Measurements from ENCODE around the gene USP13. TPM values are rescaled to one million over a fixed set of nuclear protein-coding genes. Genes with fewer than 3 reads are reported as not detected.

Gene USP13
- total RNA-seq, 2 experiments from 2014 or later, result 9.4 to 9.6 TPM

DNA sequence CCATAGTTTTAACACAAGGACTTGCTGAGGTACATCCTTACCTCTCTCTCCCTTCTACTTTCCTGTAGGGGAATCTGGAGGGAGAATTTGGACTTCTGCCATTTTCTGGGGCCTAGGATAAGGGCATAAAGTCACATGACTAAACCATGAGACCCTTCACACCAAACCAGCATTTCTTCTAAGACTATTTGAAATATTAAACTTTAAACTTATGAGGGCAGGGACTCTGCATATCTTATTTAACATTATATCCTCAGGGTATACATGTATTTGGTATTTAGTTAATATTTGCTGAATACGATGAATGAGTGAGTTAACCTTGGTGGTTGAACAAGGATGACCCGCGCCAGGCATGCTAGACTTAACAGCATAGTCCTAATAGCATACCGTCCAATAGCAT is 63.4 kb downstream of the USP13 start:
- no peaks in the 10 kb centered on the region for H3K27me3 Mint-ChIP-seq
- DNase-seq, result no peak
- H3K4me1 Mint-ChIP-seq, result no peaks in the 10 kb centered on the region
- ChIA-PET CTCF (no interaction called here), POLR2A (no interaction called here)
- no peaks in the 10 kb centered on the region for H3K9me3 Mint-ChIP-seq
- H3K36me3 Mint-ChIP-seq (ENCODE audit: low read depth), result peaks cover 2% of the 10 kb centered on the region
- H3K27ac Mint-ChIP-seq, result no peak overlapping the region
- H3K4me3 Mint-ChIP-seq, result no peak overlapping the region

DNA sequence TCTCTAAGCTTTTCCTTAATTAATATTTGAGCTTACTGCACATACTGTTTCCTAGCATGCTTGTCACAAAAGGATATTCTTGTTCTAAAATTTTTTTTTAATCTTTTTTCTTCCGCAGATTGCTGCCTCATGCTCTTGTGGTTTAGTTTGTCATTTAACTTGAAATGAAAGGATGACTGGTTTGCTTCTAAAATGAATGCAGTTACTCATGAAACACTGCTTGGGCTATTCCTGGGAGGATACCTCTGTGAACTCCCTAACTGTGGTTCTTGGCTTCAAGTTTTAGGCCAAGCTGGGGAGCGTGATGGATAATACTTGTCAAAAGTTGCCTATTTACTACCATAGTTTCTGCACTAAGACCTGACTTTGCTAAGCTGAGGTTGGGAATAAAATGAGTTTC is 64.0 kb downstream of the USP13 start:
- no peaks in the 10 kb centered on the region for H3K9me3 Mint-ChIP-seq
- no peak for DNase-seq
- no peak overlapping the region for H3K27ac Mint-ChIP-seq
- H3K4me1 Mint-ChIP-seq, result no peaks in the 10 kb centered on the region
- no peak overlapping the region for H3K4me3 Mint-ChIP-seq
- H3K36me3 Mint-ChIP-seq (ENCODE audit: low read depth), result peaks cover 6% of the 10 kb centered on the region
- POLR2A ChIA-PET, result no interaction called here
- no peaks in the 10 kb centered on the region for H3K27me3 Mint-ChIP-seq
- CTCF ChIA-PET, result no interaction called here

DNA sequence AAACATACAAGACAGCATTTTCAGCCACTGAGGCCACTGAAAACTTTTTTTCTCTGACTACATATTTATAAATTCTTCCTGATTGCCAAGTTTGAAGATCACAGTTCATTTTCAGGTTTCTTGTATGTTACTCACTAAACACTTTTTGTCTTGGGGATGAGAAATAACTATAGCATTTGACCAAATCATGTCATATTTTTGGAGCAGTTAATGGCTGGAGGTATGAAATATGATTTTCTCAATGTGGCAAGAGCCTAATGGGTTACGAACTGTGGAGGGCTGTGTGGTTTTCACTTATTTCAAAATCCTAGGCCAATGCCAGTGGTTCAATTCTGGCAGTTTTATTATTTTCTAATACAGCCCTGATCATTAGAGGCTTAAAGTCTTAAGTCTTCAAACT is 64.4 kb downstream of the USP13 start:
- POLR2A ChIA-PET, result no interaction called here
- CTCF ChIA-PET, result no interaction called here
- H3K4me3 Mint-ChIP-seq, result no peak overlapping the region
- H3K27ac Mint-ChIP-seq, result no peak overlapping the region
- H3K36me3 Mint-ChIP-seq (ENCODE audit: low read depth), result peaks cover 6% of the 10 kb centered on the region
- no peaks in the 10 kb centered on the region for H3K9me3 Mint-ChIP-seq
- H3K27me3 Mint-ChIP-seq, result no peaks in the 10 kb centered on the region
- H3K4me1 Mint-ChIP-seq, result no peaks in the 10 kb centered on the region
- no peak for DNase-seq

DNA sequence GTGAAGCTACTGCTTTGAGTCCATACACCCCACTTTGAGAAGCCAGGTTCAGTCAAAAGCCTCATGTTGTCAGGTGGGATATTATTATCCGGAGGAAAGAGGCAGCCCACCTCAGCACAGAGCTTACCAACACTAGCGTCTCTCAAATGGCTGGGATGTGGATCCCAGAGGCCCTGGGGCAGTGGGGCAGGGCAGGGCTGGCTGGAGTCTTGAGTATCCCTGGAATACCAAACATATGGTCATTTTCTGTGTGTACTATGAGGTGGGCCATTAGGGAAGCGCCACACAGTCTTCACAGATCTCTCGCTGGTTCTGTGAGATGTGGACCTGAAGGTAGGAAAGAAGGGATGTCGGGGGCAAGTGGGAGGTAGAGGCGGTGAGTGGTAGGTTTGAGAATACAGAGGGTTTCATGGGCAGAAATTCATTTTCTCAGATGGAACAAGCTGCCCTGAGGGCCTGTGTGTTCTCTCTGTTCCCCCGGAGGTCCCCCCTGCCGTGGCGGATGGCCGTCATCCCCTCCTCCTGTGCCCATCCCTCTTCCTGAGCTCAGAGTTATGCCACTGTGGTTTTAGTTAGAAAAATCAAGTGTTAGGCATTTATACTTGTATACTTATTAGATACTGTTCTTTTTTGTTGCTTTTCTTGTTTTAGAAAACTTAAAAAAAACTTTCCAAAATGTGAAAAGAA is 66.4 kb downstream of the USP13 start:
- Mint-ChIP-seq H3K4me1 (no peaks in the 10 kb centered on the region), H3K27ac (no peak overlapping the region), H3K27me3 (no peaks in the 10 kb centered on the region), H3K36me3 (ENCODE audit: low read depth) (peaks cover 10% of the 10 kb centered on the region), H3K9me3 (no peaks in the 10 kb centered on the region), H3K4me3 (no peak overlapping the region)
- no peak for DNase-seq
- ChIA-PET POLR2A (no interaction called here), CTCF (interaction anchor here (1.8 kb wide), 1 partner anchor 70 kb away, joined by 7 read pairs; no protein-coding TSS in a partner anchor)

DNA sequence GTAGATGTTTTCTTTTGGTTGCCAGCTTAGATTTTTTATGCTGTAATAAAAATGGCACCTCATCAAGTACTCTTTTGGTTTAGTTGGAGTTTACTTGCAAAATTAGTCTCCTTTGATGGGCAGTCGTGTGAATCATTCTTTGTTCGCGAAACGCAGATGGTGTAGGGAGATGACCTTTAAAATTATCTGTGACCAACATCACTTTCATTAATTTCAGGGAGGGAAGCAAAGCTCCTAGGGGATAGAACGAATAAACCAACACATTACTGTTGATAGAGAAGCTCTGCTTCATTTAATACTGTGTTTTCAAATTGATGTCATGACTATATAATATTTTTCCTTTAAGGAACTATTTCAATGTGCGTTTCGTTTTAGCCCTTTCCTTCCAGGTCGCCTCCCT is 67.4 kb downstream of the USP13 start:
- ChIA-PET POLR2A (no interaction called here), CTCF (no interaction called here)
- H3K27me3 Mint-ChIP-seq, result no peaks in the 10 kb centered on the region

DNA sequence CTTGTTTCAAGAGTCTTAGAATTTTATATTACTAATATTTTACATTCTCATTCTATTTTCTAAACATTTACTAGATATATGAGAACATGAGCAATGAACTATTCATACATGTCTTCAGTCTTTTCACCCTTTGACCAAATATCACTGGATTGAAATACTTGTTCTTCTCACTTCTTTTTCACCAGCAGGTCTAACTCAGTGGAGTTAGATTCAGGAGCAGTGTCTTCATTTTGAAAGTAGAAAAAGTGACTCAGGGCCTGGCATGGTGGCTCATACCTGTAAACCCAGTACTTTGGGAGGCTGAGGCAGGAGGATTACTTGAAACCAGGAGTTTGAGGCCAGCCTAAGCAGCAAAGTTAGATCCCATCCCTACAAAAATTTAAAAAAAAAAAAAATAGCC is 70.8 kb downstream of the USP13 start:
- DNase-seq, result no peak
- POLR2A ChIA-PET, result no interaction called here

More for the DNA sequence above, 67.4 kb downstream of the USP13 start:
- Mint-ChIP-seq H3K4me3 (no peak overlapping the region), H3K9me3 (no peaks in the 10 kb centered on the region), H3K27ac (no peak overlapping the region), H3K36me3 (ENCODE audit: low read depth) (peaks cover 12% of the 10 kb centered on the region), H3K4me1 (no peaks in the 10 kb centered on the region)
- no peak for DNase-seq

DNA sequence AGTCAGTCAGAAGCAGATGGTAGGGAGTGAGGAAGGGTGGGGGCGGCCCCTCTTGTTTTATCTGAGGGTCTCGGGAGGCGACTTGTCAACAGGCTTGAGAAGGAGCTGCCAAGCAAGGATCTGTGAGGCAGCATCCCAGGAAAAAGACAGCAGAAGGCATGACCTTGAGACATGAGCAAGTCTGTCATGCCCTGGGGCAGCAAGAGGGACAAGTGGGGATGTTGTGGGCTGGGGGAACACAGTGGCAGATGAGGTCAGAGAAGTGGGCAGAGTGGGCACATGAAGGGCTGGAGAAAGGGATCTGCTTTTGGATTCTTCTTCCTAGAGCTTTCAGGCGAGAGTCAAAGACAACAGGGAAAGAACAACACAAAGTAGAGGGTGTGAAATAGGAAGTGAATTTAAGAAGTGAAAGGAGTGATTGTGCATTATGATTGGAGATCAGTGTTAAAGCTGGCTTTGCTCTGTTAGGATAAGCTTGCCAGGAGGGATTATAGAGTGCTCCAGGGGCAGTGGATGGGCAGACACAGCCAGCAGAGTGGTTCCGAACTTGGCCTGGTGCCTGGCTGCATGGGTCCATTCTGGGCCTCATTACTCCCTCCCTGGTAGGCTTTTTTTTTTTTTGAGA is 73.3 kb downstream of the USP13 start:
- no peaks in the 10 kb centered on the region for H3K27me3 Mint-ChIP-seq
- no peak for DNase-seq
- H3K9me3 Mint-ChIP-seq, result no peaks in the 10 kb centered on the region
- peaks cover 13% of the 10 kb centered on the region for H3K36me3 Mint-ChIP-seq (ENCODE audit: low read depth)
- ChIA-PET CTCF (interaction anchor here (0.7 kb wide), 1 partner anchor 1082 kb away, joined by 3 read pairs; no protein-coding TSS in a partner anchor), POLR2A (no interaction called here)
- no peaks in the 10 kb centered on the region for H3K4me1 Mint-ChIP-seq
- no peak overlapping the region for H3K27ac Mint-ChIP-seq
- H3K4me3 Mint-ChIP-seq, result no peak overlapping the region

More for the DNA sequence above, 70.8 kb downstream of the USP13 start:
- peaks cover 15% of the 10 kb centered on the region for H3K36me3 Mint-ChIP-seq (ENCODE audit: low read depth)
- H3K27ac Mint-ChIP-seq, result no peak overlapping the region
- no peaks in the 10 kb centered on the region for H3K9me3 Mint-ChIP-seq
- no peaks in the 10 kb centered on the region for H3K27me3 Mint-ChIP-seq
- CTCF ChIA-PET, result no interaction called here
- H3K4me3 Mint-ChIP-seq, result no peak overlapping the region
- no peaks in the 10 kb centered on the region for H3K4me1 Mint-ChIP-seq

DNA sequence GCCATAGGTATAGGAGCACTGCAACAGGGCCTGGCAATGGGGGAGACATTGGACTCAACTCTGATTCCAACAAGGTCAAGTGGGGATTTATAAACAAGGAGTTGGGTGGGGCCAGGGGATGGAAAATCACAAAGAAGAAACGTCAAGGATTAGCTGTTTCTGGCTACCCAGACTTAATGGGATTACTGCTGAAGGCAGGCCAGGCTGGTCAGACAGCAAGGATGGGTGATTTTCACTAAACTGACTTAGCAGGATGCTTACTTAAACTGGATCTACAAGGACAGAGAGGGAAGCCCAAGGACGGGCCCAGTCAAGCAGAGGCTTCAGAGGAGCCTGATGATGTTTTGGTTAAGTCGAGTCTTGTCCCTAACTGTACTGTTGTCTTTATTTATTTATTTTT is 76.2 kb downstream of the USP13 start:
- H3K4me3 Mint-ChIP-seq, result no peak overlapping the region
- no peak for DNase-seq
- H3K4me1 Mint-ChIP-seq, result no peaks in the 10 kb centered on the region
- POLR2A ChIA-PET, result no interaction called here
- H3K36me3 Mint-ChIP-seq (ENCODE audit: low read depth), result peaks cover 5% of the 10 kb centered on the region
- no peaks in the 10 kb centered on the region for H3K9me3 Mint-ChIP-seq
- CTCF ChIA-PET, result no interaction called here
- H3K27ac Mint-ChIP-seq, result no peak overlapping the region
- no peaks in the 10 kb centered on the region for H3K27me3 Mint-ChIP-seq

DNA sequence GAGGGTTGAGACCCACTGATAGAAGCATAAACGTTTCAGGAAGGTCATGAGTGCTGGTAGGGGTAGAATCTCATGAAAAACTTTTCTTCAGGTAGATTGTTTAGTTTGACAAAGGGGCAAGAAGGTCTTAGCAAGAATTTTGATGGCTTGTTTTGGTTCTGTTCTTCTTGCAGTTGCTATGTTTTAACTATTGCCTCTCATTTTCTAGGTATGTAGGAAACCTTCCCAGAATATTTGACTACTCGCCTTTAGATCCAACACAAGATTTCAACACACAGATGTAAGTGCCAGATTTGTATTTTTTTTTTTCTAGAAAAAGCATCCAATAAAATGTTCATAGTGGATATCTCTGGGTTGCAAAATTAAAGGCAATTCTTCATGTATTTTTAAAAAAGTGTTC is 77.1 kb downstream of the USP13 start:
- H3K4me3 Mint-ChIP-seq, result no peak overlapping the region
- H3K9me3 Mint-ChIP-seq, result no peaks in the 10 kb centered on the region
- POLR2A ChIA-PET, result no interaction called here
- H3K36me3 Mint-ChIP-seq (ENCODE audit: low read depth), result peaks cover 5% of the 10 kb centered on the region
- DNase-seq, result no peak
- H3K4me1 Mint-ChIP-seq, result no peaks in the 10 kb centered on the region
- no peaks in the 10 kb centered on the region for H3K27me3 Mint-ChIP-seq
- CTCF ChIA-PET, result no interaction called here
- H3K27ac Mint-ChIP-seq, result no peak overlapping the region

DNA sequence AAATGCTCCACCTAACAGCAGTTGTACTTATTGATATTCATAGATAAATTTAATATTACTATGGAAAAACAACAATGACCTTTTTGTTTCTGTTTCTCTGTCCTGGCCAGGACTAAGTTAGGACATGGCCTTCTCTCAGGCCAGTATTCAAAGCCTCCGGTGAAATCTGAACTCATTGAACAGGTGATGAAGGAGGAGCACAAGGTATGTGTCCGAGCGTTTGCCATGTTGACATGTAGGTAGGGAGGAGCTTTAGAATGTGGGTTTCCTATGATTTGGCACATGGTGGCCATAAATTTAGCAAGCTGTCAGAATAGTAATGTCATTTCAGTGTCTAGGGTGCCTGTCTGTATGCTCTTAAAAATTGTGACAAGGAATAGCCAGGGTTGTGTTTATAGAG is 77.7 kb downstream of the USP13 start:
- DNase-seq, result no peak
- ChIA-PET CTCF (no interaction called here), POLR2A (no interaction called here)
- no peaks in the 10 kb centered on the region for H3K27me3 Mint-ChIP-seq
- H3K4me1 Mint-ChIP-seq, result no peaks in the 10 kb centered on the region
- no peak overlapping the region for H3K4me3 Mint-ChIP-seq
- peaks cover 3% of the 10 kb centered on the region for H3K36me3 Mint-ChIP-seq (ENCODE audit: low read depth)
- no peak overlapping the region for H3K27ac Mint-ChIP-seq
- H3K9me3 Mint-ChIP-seq, result no peaks in the 10 kb centered on the region

DNA sequence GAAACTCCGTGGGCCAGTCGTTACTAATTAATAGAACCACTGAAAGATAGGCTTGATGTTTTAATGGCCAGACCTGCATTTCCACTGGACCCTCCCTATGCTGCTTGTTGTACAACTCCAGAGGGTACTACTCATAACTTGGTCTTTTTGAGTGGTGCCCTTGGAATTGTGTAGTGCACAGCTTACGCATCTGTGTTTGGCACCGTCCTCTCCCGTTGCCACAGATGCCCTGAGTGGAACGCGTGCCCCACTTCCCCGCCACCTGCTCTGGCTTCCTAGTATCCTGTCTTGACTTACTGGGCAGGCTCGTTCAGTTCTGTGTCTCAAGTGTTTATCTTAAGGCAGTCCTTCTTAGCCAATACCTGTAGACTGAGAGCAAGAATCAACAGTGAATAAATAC is 78.7 kb downstream of the USP13 start:
- DNase-seq, result no peak
- ChIA-PET CTCF (no interaction called here), POLR2A (no interaction called here)
- H3K9me3 Mint-ChIP-seq, result no peaks in the 10 kb centered on the region
- no peaks in the 10 kb centered on the region for H3K27me3 Mint-ChIP-seq
- H3K4me3 Mint-ChIP-seq, result no peak overlapping the region
- H3K36me3 Mint-ChIP-seq (ENCODE audit: low read depth), result peaks cover 2% of the 10 kb centered on the region
- H3K27ac Mint-ChIP-seq, result no peak overlapping the region
- H3K4me1 Mint-ChIP-seq, result no peaks in the 10 kb centered on the region

DNA sequence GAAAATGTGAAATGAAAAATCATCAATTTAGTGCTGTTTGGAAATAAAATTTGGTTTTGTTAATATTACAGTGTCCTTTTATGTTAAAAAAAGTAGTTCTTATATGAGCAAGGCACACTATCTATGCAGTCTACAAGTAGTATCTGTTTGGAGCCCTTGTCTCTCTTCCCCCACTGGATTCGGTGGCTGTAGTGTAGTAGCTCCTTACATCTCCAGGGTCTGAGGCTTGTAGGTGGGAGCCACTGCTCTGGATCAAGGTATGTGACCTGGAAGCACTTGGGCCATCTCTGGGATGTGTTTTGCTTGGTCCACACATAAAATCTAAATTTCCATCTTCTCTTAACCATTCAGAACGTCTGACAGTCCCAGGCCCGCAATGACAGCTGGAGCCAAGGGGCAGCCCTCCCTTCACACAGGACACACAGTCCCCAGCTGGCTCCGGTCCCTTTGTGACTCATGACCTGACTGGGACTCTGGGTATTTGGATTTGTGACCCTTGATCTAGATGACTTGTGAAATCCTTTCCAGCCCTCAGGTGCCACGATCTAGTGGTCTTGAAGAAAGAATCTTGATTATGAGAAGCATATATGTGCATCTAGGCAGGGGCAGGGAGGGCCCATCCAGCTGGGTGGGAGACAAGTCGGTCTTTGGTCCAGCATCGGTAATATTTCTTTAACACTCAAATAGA is 80.0 kb downstream of the USP13 start:
- Mint-ChIP-seq H3K4me3 (no peak overlapping the region), H3K27ac (no peak overlapping the region), H3K4me1 (no peaks in the 10 kb centered on the region), H3K36me3 (ENCODE audit: low read depth) (peaks cover 2% of the 10 kb centered on the region), H3K9me3 (no peaks in the 10 kb centered on the region), H3K27me3 (no peaks in the 10 kb centered on the region)
- CTCF ChIA-PET, result no interaction called here
- POLR2A ChIA-PET, result no interaction called here
- no peak for DNase-seq

DNA sequence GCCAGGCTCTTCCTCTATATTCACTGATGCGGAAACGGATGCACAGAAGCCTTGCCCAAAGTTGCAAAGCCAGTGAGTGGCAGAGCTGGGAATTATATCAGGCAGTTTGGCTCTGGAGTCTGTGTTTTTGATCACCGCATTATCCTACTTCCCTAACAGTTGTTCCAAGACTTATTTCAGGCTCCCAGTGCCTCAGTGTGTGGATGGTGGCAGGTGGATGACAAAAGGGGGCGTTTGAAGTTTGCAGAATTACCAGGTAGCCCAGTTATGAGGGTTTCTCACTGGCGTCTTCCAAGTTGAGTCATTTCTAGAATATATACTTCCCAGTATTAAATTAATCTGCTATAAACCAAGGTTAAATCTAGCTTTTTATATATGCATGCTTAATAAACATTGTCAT is 81.0 kb downstream of the USP13 start:
- H3K4me3 Mint-ChIP-seq, result no peak overlapping the region
- no peaks in the 10 kb centered on the region for H3K4me1 Mint-ChIP-seq
- DNase-seq, result no peak
- H3K9me3 Mint-ChIP-seq, result no peaks in the 10 kb centered on the region
- no peak overlapping the region for H3K27ac Mint-ChIP-seq
- peaks cover 2% of the 10 kb centered on the region for H3K36me3 Mint-ChIP-seq (ENCODE audit: low read depth)
- no peaks in the 10 kb centered on the region for H3K27me3 Mint-ChIP-seq
- POLR2A ChIA-PET, result interaction anchor here (0.9 kb wide), 1 partner anchor 13 kb away, joined by 7 read pairs; no protein-coding TSS in a partner anchor
- CTCF ChIA-PET, result no interaction called here
